GM19438 (cell line): ENCODE measurements around the gene SERPINB3.
"Not testable (repeated sequence)": the region's sequence is repeated elsewhere in the genome, so short reads cannot be mapped to it uniquely, and the experiment has no call there.

Experiments used
- ATAC-seq: cut with Tn5 transposase; IDR thresholded peaks from one replicate; pipeline ENCODE4 v1.9.1; 2021; ENCODE audit warnings: low read depth; ENCODE audit not compliant: unreplicated experiment

The SERPINB3 gene

DNA sequence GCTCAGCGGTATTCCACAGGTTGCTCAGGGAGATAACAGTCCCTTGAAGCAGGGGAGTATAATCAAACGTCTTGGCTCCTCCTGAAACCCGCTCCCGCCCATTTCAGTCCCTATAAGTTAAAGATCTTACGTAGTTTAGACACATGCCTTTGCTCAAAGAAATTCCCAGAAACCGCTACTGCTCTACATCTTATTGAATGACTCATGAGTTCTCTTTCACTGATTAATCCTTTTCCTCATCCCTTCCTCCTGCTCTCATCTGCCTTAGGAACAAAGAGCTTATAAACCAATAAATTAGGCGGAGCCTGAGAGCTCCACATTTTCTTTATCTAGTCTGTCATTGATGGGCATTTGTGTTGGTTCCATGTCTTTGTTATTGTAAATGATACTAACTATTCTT is 13.5 kb downstream of the SERPINB3 start:
- ATAC-seq = no peak

DNA sequence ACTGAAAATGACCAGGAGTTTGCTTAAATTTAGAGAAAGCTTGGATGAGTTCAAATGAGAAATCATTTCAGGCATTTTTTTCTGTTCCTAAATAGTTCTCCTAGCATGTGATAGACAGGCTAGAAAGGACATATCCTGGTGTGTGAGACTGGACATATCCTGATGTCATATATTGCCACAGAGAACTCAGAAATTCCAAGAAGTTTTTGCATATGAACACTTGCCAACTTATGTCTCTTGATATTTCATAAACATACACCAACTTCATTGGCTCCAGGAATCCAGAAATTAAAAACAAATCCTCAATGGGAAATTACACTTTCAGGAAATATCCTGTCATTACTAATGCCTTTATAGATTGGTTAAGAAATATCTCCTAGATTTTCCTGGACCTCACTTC is 14.8 kb downstream of the SERPINB3 start:
- no peak for ATAC-seq

DNA sequence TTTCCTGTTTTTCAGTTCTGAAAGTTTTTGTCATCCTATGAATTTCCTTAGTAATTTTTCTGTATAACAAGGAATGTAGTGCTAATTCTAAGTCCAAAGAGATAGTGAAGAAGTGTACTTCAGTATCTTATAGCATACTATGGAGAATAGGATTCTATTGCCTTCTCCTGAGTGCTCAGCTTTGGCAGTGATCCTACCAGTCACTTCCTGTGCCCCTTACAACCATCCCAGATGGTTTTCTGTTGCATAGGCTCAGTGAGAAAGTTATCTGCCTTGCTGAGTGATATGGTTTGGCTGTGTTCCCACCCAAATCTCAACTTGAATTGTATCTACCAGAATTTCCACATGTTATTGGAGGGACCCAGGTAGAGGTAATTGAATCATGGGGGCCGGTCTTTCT is 17.0 kb downstream of the SERPINB3 start:
- ATAC-seq = not testable (repeated sequence)

GRCh38 chr18:63644142-63644541 is 17.6 kb downstream of the SERPINB3 start, which contains the start of gene SERPINB4:
Gene SERPINB4, minus strand, starts transcription at chr18:63644256. Its CDS starts 679 bp downstream, at chr18:63643577.
- ATAC-seq = not testable (repeated sequence)

DNA sequence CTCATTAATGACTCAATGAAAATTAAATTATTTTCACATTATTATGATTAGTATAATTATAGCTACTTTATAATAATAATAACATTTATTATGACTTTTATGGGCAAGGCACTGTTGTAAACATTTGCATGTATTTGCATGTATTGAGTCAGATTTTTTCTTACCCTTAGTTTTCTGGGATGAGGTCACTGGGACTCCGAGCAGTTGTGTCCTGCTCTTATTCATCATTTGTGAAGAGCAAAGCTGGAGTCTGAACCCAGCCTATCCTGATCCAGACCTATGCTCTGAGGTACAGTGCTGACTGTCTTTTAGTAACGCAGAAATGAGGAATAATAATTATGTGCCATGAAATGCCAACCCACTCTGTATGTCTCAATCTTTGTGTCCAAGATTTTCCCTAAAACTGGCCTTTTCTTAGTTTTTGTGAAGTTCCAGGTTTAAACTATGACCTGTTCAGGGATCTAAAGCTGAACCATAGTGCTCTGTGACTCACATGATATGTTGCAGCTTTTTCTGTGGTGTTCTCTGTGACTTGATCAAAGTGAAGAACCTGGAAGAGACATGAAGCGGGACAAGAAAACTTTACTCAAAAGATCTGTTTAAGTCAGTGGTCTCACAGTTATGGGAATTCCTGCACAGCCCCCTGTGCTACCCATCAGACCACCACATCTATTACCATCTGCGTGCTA is 18.9 kb downstream of the SERPINB3 start:
- not testable (repeated sequence) for ATAC-seq

GRCh38 chr18:63641157-63641680 is 20.5 kb downstream of the SERPINB3 start:
- not testable (repeated sequence) for ATAC-seq

DNA sequence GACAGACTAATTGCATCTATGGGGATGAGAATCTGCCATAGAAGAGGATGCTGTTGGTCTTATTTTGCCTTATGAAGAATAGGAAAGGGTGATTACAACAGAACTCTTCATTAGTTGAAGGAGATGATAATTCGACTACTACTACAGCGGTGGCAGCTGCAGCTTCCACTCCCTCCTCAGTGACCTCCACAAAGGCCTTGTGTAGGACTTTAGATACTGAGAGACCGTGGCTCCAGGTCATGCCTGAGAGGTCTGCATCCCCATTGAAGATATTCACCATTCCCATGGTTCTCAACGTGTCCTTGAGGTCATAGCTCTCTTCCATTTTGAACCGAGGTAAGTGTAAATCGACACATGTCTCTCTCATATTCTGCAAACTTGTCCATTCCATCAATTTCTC is 24.0 kb downstream of the SERPINB3 start:
- ATAC-seq = no peak

DNA sequence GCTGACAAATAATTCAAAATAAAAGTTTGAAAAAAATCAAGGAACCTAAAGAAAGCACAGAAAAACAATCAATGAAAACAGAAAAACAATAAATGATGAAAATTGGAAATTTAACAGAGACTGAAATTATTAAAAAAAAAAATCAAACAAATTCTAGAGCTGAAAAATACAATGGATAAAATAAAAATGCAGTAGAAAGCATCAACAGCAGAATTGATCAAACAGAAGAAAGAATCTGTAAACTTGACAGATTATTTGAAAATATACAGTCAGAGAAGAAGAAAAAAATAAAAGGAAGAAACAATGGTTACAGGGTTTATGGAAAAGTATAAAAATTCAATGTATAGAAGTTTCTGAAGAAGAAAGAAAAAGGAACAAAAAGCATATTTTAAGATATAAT is 33.9 kb downstream of the SERPINB3 start:
- ATAC-seq = no peak

GRCh38 chr18:63626431-63626830 is 35.3 kb downstream of the SERPINB3 start:
- no peak for ATAC-seq

- no peak for ATAC-seq
These were observed 36.8 kb downstream of the SERPINB3 start for GRCh38 chr18:63624863-63625262.

GRCh38 chr18:63619661-63620060 is 42.0 kb downstream of the SERPINB3 start:
- ATAC-seq = no peak

GRCh38 chr18:63617915-63618234 is 43.8 kb downstream of the SERPINB3 start:
- no peak for ATAC-seq

GRCh38 chr18:63617049-63617914 is 44.4 kb downstream of the SERPINB3 start:
- no peak for ATAC-seq

- ATAC-seq = no peak
These were observed 48.3 kb downstream of the SERPINB3 start for GRCh38 chr18:63613420-63613819.

DNA sequence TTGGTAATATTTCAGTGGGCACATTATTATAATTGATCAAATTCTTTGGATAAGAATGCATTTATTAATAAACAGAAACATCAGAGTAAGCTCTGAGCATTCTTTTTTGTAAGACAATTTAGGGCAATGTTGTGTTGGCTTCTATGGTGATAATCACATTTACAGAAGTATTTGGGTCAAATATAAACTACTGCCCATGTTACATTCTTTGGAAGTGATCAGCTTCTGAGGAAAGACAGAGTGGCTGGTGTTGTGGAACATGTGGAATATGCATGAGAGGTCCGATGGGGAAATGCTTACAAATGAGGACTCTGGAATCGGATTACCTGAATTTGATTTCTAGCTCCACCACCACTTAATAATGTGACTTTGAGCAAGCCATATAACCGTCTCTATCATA is 55.2 kb downstream of the SERPINB3 start:
- ATAC-seq = no peak
